Mesothelial cell of epicardium (in vitro differentiated cells): ENCODE data around the gene SPAG16. TPM values are rescaled to one million over a fixed set of nuclear protein-coding genes. Genes with fewer than 3 reads are reported as not detected.

Experiments used
- DNase-seq, 2 experiments: peaks; one replicate each; pipeline ENCODE4 v3.0.0; 2021; ENCODE audit warnings: low spot score in 2 of 2; ENCODE audit not compliant: unreplicated experiment in 2 of 2
- H3K27ac Mint-ChIP-seq: 2 replicates; pipeline ENCODE4 v1.8.0; 2021; ENCODE audit warnings: mixed read lengths
- H3K27me3 Mint-ChIP-seq: 2 replicates; pipeline ENCODE4 v1.8.0; 2021; ENCODE audit warnings: low read depth, mixed read lengths
- H3K36me3 Mint-ChIP-seq: 2 replicates; pipeline ENCODE4 v1.8.0; 2021; ENCODE audit warnings: mixed read lengths
- H3K4me1 Mint-ChIP-seq: 2 replicates; pipeline ENCODE4 v1.8.0; 2021; ENCODE audit warnings: mixed read lengths
- H3K4me3 Mint-ChIP-seq: 2 replicates; pipeline ENCODE4 v1.8.0; 2021; ENCODE audit warnings: mild to moderate bottlenecking, moderate library complexity, mixed read lengths
- H3K9me3 Mint-ChIP-seq: 2 replicates; pipeline ENCODE4 v1.8.0; 2021; ENCODE audit warnings: mixed read lengths
- total RNA-seq: library from RNA; stranded (reverse); gene quantifications from 3 replicates; pipeline ENCODE4 v1.2.1, GENCODE V29; 2021
- TF ChIP-seq, protein P1 (sequence below): fragments of 200-600 bp; sonication (generic); IDR thresholded peaks from one replicate; pipeline ENCODE4 v1.5.0; 2021; ENCODE audit warnings: antibody characterized with exemption; ENCODE audit not compliant: unreplicated experiment

The SPAG16 gene
- total RNA-seq, 1 donor from 2014 or later: 35.1 TPM

GRCh38 chr2:213537579-213537978 is 253.3 kb downstream of the SPAG16 start:
- Mint-ChIP-seq H3K9me3 (no peaks in the 10 kb centered on the region), H3K4me3 (no peak overlapping the region), H3K27ac (no peak overlapping the region), H3K36me3 (no peaks in the 10 kb centered on the region), H3K27me3 (no peaks in the 10 kb centered on the region), H3K4me1 (peaks cover 14% of the 10 kb centered on the region)
- DNase-seq: no peak
- TF ChIP-seq, protein P1, sequence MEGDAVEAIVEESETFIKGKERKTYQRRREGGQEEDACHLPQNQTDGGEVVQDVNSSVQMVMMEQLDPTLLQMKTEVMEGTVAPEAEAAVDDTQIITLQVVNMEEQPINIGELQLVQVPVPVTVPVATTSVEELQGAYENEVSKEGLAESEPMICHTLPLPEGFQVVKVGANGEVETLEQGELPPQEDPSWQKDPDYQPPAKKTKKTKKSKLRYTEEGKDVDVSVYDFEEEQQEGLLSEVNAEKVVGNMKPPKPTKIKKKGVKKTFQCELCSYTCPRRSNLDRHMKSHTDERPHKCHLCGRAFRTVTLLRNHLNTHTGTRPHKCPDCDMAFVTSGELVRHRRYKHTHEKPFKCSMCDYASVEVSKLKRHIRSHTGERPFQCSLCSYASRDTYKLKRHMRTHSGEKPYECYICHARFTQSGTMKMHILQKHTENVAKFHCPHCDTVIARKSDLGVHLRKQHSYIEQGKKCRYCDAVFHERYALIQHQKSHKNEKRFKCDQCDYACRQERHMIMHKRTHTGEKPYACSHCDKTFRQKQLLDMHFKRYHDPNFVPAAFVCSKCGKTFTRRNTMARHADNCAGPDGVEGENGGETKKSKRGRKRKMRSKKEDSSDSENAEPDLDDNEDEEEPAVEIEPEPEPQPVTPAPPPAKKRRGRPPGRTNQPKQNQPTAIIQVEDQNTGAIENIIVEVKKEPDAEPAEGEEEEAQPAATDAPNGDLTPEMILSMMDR: no peak

- Mint-ChIP-seq H3K27me3 (no peaks in the 10 kb centered on the region), H3K36me3 (no peaks in the 10 kb centered on the region)
These were observed 260.7 kb downstream of the SPAG16 start for GRCh38 chr2:213544940-213545339.

DNA sequence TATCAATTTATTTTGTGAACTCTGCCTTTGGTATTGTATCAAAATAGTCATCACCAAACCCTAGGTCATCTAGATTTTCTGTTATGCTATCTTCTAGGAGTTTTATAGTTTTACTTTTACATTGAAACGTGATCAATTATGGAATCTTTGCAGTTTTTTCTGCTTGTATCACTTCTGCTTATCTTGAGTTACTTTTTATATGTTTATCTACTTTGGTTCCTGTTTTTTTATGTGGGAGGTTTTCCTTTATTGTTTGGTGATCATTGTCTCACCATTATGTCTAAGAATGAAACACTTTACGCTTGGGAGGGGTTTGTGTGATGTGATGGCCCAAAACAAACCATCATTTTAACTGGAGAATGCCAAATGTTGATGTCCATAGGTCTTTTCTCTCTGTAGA is 261.2 kb downstream of the SPAG16 start:
- H3K4me3 Mint-ChIP-seq: no peak overlapping the region
- no peaks in the 10 kb centered on the region for H3K27me3 Mint-ChIP-seq
- H3K9me3 Mint-ChIP-seq: no peaks in the 10 kb centered on the region
- TF ChIP-seq, protein P1: no peak
- no peak for DNase-seq
- no peaks in the 10 kb centered on the region for H3K36me3 Mint-ChIP-seq
- no peak overlapping the region for H3K27ac Mint-ChIP-seq
- H3K4me1 Mint-ChIP-seq: no peaks in the 10 kb centered on the region

More at GRCh38 chr2:213544940-213545339, 260.7 kb downstream of the SPAG16 start:
- TF ChIP-seq, protein P1: no peak
- no peak overlapping the region for H3K27ac Mint-ChIP-seq
- no peak overlapping the region for H3K4me3 Mint-ChIP-seq
- no peak for DNase-seq
- no peaks in the 10 kb centered on the region for H3K9me3 Mint-ChIP-seq
- no peaks in the 10 kb centered on the region for H3K4me1 Mint-ChIP-seq

DNA sequence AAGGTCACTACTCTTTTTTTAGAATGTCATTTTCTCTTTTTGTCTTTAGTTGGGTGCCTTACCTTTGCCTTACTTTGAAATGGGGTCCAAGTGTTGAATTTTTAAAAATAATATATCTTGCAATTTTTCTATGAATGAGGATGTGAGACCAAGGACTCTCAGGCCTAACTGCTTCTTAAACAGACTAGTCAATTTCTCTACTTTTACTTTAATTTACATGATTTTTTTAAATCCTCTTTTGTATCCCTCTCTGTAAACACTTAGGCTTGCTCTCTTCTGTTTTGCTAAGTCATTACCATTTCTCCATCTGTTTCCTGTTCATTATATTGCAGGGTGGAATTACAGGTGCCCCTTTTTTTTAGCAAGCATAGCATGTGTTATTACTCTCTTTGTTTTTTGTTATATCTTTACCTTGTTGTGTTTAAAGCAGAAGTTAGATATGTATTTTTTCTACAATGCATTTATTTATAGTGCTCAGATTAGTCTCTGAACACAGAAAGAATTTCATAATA is 261.8 kb downstream of the SPAG16 start:
- no peak overlapping the region for H3K4me3 Mint-ChIP-seq
- H3K9me3 Mint-ChIP-seq: no peaks in the 10 kb centered on the region
- no peaks in the 10 kb centered on the region for H3K27me3 Mint-ChIP-seq
- TF ChIP-seq, protein P1: no peak
- no peak overlapping the region for H3K27ac Mint-ChIP-seq
- H3K4me1 Mint-ChIP-seq: no peaks in the 10 kb centered on the region
- DNase-seq: no peak
- no peaks in the 10 kb centered on the region for H3K36me3 Mint-ChIP-seq

DNA sequence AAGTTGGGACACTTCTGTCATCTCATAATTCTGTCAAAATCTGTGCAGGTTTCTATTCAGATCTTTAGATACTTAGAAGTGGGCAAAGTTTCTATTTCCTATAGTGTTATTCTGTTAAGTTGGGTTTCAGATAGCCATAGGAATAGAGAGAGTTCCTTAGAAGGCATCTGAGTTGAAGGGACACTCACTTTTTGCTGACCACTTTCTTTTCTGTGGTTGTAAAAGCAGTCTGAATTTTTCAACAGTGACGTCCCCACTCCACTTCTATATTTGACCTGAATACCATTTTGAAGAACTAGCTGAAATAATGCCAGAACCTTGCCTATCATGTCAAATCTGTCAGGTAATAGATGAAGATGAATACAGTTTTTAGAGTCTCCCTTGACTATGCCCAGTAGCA is 267.3 kb downstream of the SPAG16 start:
- H3K4me1 Mint-ChIP-seq: no peaks in the 10 kb centered on the region
- H3K9me3 Mint-ChIP-seq: peaks cover 11% of the 10 kb centered on the region
- H3K27me3 Mint-ChIP-seq: no peaks in the 10 kb centered on the region
- H3K36me3 Mint-ChIP-seq: no peaks in the 10 kb centered on the region
- no peak overlapping the region for H3K27ac Mint-ChIP-seq
- TF ChIP-seq, protein P1: no peak
- no peak for DNase-seq
- H3K4me3 Mint-ChIP-seq: no peak overlapping the region

GRCh38 chr2:213559053-213559452 is 274.8 kb downstream of the SPAG16 start:
- H3K4me1 Mint-ChIP-seq: no peaks in the 10 kb centered on the region
- H3K4me3 Mint-ChIP-seq: no peak overlapping the region
- no peak for DNase-seq
- no peaks in the 10 kb centered on the region for H3K27me3 Mint-ChIP-seq
- H3K27ac Mint-ChIP-seq: no peak overlapping the region
- peaks cover 29% of the 10 kb centered on the region for H3K9me3 Mint-ChIP-seq
- TF ChIP-seq, protein P1: no peak
- H3K36me3 Mint-ChIP-seq: no peaks in the 10 kb centered on the region
